Loucy (cell line): ENCODE data around the gene C15orf62.

Source experiments
- H2AFZ ChIP-seq: fragments of 200-600 bp; sonication (generic); 2 replicates; pipeline ENCODE4 v1.6.0; 2016; ENCODE audit warnings: antibody characterized with exemption, mild to moderate bottlenecking, low read length, moderate library complexity
- H3F3A ChIP-seq: fragments of 200-600 bp; 2 replicates; pipeline ENCODE4 v1.6.0; 2016; ENCODE audit warnings: antibody characterized with exemption, low read depth, mild to moderate bottlenecking
- H3K27me3 ChIP-seq: fragments of 200-600 bp; sonication (generic); 2 replicates; pipeline ENCODE4 v1.6.1; 2014; ENCODE audit warnings: low read length, mild to moderate bottlenecking; ENCODE audit not compliant: insufficient read depth, poor library complexity, severe bottlenecking
- H3K36me3 ChIP-seq: fragments of 200-600 bp; sonication (generic); 2 replicates; pipeline ENCODE4 v1.6.1; 2016; ENCODE audit warnings: low read length; ENCODE audit not compliant: insufficient read depth
- H3K4me1 ChIP-seq: fragments of 200-600 bp; sonication (generic); 2 replicates; pipeline ENCODE4 v1.5.1; 2014; ENCODE audit warnings: low read length, mild to moderate bottlenecking; ENCODE audit not compliant: insufficient read depth, poor library complexity, severe bottlenecking
- H3K4me2 ChIP-seq: fragments of 200-600 bp; sonication (generic); 2 replicates; pipeline ENCODE4 v1.6.0; 2014; ENCODE audit warnings: antibody characterized with exemption, low read length, low read depth, mild to moderate bottlenecking; ENCODE audit not compliant: poor library complexity, severe bottlenecking
- H3K4me3 ChIP-seq: fragments of 200-600 bp; sonication (generic); 2 replicates; pipeline ENCODE4 v1.5.1; 2014; ENCODE audit warnings: low read length, mild to moderate bottlenecking, mixed read lengths; ENCODE audit not compliant: poor library complexity, severe bottlenecking
- H3K79me2 ChIP-seq: fragments of 200-600 bp; sonication (generic); 2 replicates; pipeline ENCODE4 v1.6.1; 2014; ENCODE audit warnings: low read length; ENCODE audit not compliant: insufficient read depth
- H3K9ac ChIP-seq: fragments of 200-600 bp; sonication (generic); 2 replicates; pipeline ENCODE4 v1.6.0; 2014; ENCODE audit warnings: mild to moderate bottlenecking, low read depth, low read length, moderate library complexity; ENCODE audit not compliant: poor library complexity, severe bottlenecking
- H3K9me2 ChIP-seq: fragments of 200-600 bp; sonication (generic); replicated peaks from 2 replicates; pipeline ENCODE4 v1.6.1; 2016; ENCODE audit warnings: low read depth, low read length, mixed read lengths
- H3K9me3 ChIP-seq: fragments of 200-600 bp; sonication (generic); 2 replicates; pipeline ENCODE4 v1.6.1; 2014; ENCODE audit warnings: mild to moderate bottlenecking, antibody characterized with exemption, low read length, low read depth; ENCODE audit not compliant: insufficient read depth
- H4K20me1 ChIP-seq: fragments of 200-600 bp; sonication (generic); 2 replicates; pipeline ENCODE4 v1.6.0; 2014; ENCODE audit warnings: antibody characterized with exemption, low read length, mild to moderate bottlenecking; ENCODE audit not compliant: insufficient read depth, poor library complexity, severe bottlenecking
- EZH2phosphoT487 ChIP-seq: fragments of 200-600 bp; IDR thresholded peaks from 2 replicates; pipeline ENCODE4 v1.6.1; 2018; ENCODE audit warnings: antibody characterized with exemption, mild to moderate bottlenecking, moderate library complexity, borderline replicate concordance
- TF ChIP-seq, protein P1 (sequence below): fragments of 200-600 bp; sonication (generic); conservative IDR thresholded peaks from 2 replicates; pipeline ENCODE4 v1.5.1; 2014; ENCODE audit warnings: mild to moderate bottlenecking, antibody characterized with exemption, low read length

The C15orf62 gene

DNA sequence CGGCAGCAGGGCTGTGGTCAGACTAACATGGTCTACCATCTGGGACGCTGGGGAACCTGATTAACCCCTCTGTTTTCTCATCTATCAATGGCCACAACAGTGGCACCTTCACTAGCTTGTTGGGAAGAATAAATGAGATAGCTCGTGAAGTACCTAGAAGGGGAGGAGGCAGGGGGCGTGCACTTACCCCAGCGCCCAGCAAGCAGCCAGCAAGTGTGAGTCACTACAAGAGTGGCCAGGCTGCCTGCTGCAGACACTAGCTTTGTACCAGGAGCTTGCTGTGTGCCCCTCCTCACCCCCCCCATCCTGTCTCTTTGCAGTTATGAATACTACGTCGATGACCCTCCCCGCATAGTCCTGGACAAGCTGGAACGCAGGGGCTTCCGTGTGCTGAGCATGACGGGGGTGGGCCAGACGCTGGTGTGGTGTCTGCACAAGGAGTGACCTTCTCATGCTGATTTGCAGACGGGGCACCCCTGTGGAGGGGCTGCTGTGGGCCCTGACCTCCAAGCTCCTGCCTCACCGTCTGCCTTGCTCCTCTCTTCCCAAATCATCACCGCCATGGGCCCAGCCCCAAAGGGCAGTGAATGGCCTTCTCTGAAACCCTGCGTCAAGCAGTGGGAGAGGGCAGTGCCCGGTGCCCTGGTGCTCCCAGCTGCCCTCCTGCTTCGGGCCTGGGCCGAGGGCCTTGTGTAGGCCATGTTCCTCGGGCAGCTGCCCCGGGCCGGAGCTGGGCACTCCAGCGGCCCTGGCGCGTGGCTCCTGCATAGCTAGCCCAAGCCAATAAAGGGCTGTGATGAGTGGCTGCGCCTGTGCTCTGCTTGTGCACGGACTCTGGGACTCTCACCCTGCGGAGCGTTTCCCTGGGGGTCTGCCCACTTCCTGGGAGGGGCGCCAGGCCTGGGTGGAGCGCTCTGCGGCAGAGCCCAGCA, 2.6 kb upstream of the C15orf62 start:
- Histone ChIP-seq H3K9ac (no peak overlapping the region), H3K79me2 (peaks cover 51% of the 10 kb centered on the region), H3K27me3 (no peaks in the 10 kb centered on the region), H3K9me2 (no peaks in the 10 kb centered on the region), H2AFZ (no peak overlapping the region), H3K4me1 (peaks cover 77% of the 10 kb centered on the region), H3F3A (peaks cover 13% of the 10 kb centered on the region), H4K20me1 (peaks cover 7% of the 10 kb centered on the region), H3K36me3 (no peaks in the 10 kb centered on the region; the same call in none of the 2 replicates), H3K4me2 (peak overlapping the region; percentile 95), H3K4me3 (no peak overlapping the region), H3K9me3 (no peaks in the 10 kb centered on the region)
- TF ChIP-seq EZH2phosphoT487, result no peak
- TF ChIP-seq, protein P1, sequence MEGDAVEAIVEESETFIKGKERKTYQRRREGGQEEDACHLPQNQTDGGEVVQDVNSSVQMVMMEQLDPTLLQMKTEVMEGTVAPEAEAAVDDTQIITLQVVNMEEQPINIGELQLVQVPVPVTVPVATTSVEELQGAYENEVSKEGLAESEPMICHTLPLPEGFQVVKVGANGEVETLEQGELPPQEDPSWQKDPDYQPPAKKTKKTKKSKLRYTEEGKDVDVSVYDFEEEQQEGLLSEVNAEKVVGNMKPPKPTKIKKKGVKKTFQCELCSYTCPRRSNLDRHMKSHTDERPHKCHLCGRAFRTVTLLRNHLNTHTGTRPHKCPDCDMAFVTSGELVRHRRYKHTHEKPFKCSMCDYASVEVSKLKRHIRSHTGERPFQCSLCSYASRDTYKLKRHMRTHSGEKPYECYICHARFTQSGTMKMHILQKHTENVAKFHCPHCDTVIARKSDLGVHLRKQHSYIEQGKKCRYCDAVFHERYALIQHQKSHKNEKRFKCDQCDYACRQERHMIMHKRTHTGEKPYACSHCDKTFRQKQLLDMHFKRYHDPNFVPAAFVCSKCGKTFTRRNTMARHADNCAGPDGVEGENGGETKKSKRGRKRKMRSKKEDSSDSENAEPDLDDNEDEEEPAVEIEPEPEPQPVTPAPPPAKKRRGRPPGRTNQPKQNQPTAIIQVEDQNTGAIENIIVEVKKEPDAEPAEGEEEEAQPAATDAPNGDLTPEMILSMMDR, result no peak

DNA sequence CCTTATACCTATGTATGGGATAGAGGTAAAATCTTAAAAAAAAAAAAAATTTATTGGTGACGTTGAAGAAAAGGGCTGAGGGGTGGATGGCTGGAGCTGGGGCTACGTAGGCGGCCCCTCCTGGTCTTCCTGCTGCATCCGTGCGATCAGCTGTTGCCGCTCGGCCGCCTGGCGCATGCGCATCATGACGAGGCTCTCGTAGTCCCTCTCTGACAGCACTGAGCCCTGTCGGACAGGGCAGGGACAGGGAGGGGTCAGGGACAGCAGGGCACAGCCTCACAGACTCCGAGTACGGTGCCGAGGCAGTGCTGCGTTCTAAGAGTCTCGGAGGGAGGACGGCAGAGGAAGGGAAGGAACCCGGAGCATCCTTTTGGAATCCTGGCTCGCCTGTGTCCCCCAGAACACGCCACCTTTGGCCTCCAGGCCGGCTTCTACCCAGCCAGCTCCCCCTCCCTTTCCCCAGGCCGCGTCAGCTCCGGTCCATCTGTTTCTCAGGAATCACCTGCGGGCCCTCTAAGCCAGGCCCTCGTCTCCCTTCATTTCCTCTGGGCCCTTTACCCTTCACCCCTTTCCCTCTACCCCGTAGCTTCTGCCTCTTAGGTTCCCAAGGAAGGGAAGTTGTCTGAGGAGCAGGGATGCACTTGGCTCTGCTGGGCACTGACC, 1.8 kb upstream of the C15orf62 start:
- no peak overlapping the region for H2AFZ ChIP-seq
- no peaks in the 10 kb centered on the region for H3K27me3 ChIP-seq
- peak overlapping the region; percentile 70 for H3K4me3 ChIP-seq
- H3K4me1 ChIP-seq, result peaks cover 78% of the 10 kb centered on the region
- peaks cover 51% of the 10 kb centered on the region for H3K79me2 ChIP-seq
- no peaks in the 10 kb centered on the region for H3K9me3 ChIP-seq
- H3K9me2 ChIP-seq, result no peaks in the 10 kb centered on the region
- H4K20me1 ChIP-seq, result peaks cover 7% of the 10 kb centered on the region
- no peaks in the 10 kb centered on the region; the same call in none of the 2 replicates for H3K36me3 ChIP-seq
- no peak for TF ChIP-seq EZH2phosphoT487
- TF ChIP-seq, protein P1, result no peak
- H3F3A ChIP-seq, result peaks cover 13% of the 10 kb centered on the region
- H3K4me2 ChIP-seq, result peak overlapping the region; percentile 78
- peak overlapping the region; percentile 80 for H3K9ac ChIP-seq

DNA sequence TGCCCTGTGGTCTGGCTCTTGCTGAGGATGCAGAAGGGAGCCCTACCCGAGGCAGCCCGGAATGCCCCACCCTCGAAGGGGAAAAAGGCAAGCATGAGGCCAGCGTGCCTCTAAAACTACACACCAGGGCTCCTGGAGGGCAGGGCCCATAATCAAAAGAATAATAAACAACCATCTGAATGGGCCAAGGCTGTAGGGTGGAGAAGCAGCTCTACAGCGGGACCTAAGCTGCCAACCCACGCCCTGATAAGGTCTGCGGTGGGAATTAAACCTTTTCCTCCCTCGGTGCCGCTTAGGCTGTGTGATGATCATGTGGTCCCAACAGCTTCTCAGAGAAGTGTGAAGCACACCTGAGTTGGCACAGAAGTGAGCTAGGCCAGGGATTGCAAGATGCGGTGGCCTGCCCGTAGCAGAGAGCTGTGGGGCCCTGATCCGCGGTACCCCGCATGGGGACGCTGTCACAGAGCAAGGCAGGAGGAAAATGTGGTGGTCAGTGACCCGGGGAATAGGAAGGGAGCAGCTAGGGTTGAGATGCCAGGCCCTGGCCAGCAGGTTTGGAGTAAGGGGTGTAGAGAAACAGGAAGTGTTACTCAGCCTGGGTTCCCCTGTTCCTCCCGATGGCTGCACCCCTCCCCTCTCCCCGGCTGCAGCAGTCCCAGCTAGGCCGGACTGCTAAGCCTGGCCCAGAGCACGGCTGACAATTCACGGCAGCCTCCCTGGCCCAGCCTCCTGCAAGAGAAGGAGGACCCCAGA, 1.1 kb upstream of the C15orf62 start:
- peaks cover 13% of the 10 kb centered on the region for H3F3A ChIP-seq
- no peak for TF ChIP-seq EZH2phosphoT487
- TF ChIP-seq, protein P1, result no peak
- no peaks in the 10 kb centered on the region for H3K27me3 ChIP-seq
- H3K36me3 ChIP-seq, result no peaks in the 10 kb centered on the region; the same call in none of the 2 replicates
- H3K9ac ChIP-seq, result peak overlapping the region; percentile 80
- H3K79me2 ChIP-seq, result peaks cover 45% of the 10 kb centered on the region
- H4K20me1 ChIP-seq, result peaks cover 7% of the 10 kb centered on the region
- H3K9me2 ChIP-seq, result no peaks in the 10 kb centered on the region
- H2AFZ ChIP-seq, result peak overlapping the region; percentile 34; the same call in 1 of the 2 replicates
- peak overlapping the region; percentile 78 for H3K4me2 ChIP-seq
- H3K4me3 ChIP-seq, result peak overlapping the region; percentile 70
- peaks cover 70% of the 10 kb centered on the region for H3K4me1 ChIP-seq
- H3K9me3 ChIP-seq, result no peaks in the 10 kb centered on the region
